ENCODE measurements around the gene DSC1. TPM values are rescaled to one million over a fixed set of nuclear protein-coding genes. Genes with fewer than 3 reads are reported as not detected.

DSC1 gene
- total RNA-seq, 2 donors from 2014 or later, result not detected

DNA sequence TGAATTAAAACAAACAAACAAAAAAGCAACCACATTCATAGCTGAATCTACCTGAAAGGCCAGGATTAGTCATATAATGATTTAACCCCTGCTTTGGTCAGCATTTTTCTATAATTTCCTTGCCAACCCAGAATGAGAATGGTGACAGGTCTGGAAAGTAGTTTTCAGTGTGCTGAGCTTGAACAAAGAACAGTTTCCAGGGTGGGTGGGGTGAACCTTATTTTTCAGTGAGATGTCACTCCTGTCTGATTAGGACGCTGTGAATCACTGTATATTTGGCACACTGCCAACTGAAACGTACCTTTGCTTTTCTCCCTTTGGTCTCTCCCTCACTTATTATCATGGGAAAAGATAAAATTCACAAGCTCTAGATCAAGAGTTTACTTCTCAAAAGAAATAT, 35.0 kb upstream of the DSC1 start:
- peaks cover 14% of the 10 kb centered on the region for H3K4me1 Mint-ChIP-seq
- no peaks in the 10 kb centered on the region for H3K9me3 Mint-ChIP-seq
- H3K27ac Mint-ChIP-seq, result no peak overlapping the region
- no peaks in the 10 kb centered on the region for H3K36me3 Mint-ChIP-seq (ENCODE audit: low read depth)
- Histone ChIP-seq H3K27me3 (ENCODE audit: control insufficient read depth, insufficient read depth, low read length, poor library complexity, severe bottlenecking) (no peaks in the 10 kb centered on the region), H3K9me3 (ENCODE audit: control insufficient read depth, low read length) (no peaks in the 10 kb centered on the region), H3K36me3 (ENCODE audit: control insufficient read depth, insufficient read depth, low read length) (no peaks in the 10 kb centered on the region), H3K27ac (ENCODE audit: low read depth, low read length) (no peak overlapping the region), H3K9ac (ENCODE audit: extremely low read depth, low read length, poor library complexity, severe bottlenecking) (no peak overlapping the region), H3K4me3 (ENCODE audit: low read length) (no peak overlapping the region), H3K4me1 (ENCODE audit: control insufficient read depth, insufficient read depth, low read length) (no peaks in the 10 kb centered on the region)
- no peak for DNase-seq
- TF ChIP-seq CTCF (conservative IDR thresholded peaks at IDR 0.05), result no peak
- no peaks in the 10 kb centered on the region for H3K27me3 Mint-ChIP-seq (ENCODE audit: insufficient read depth)
- H3K4me3 Mint-ChIP-seq, result no peak overlapping the region
- WGBS, 2 experiments (ENCODE audit: insufficient coverage in 1 of 2, insufficient read length in 1 of 2), result 82 to 90% methylated on average over 2 of the region's 2 CpGs

GRCh38 chr18:31195063-31195462, 32.4 kb upstream of the DSC1 start:
- Histone ChIP-seq H3K9me3 (ENCODE audit: control insufficient read depth, low read length) (no peaks in the 10 kb centered on the region), H3K4me1 (ENCODE audit: control insufficient read depth, insufficient read depth, low read length) (no peaks in the 10 kb centered on the region), H3K36me3 (ENCODE audit: control insufficient read depth, insufficient read depth, low read length) (no peaks in the 10 kb centered on the region), H3K9ac (ENCODE audit: extremely low read depth, low read length, poor library complexity, severe bottlenecking) (no peak overlapping the region), H3K4me3 (ENCODE audit: low read length) (no peak overlapping the region), H3K27ac (ENCODE audit: low read depth, low read length) (no peak overlapping the region), H3K27me3 (ENCODE audit: control insufficient read depth, insufficient read depth, low read length, poor library complexity, severe bottlenecking) (no peaks in the 10 kb centered on the region)
- WGBS, 2 experiments (ENCODE audit: insufficient coverage in 1 of 2, insufficient read length in 1 of 2), result 86% methylated on average over 3 of the region's 3 CpGs; no CpG with 5 or more reads in 1 of the 2 experiments
- TF ChIP-seq CTCF (conservative IDR thresholded peaks at IDR 0.05), result no peak
- Mint-ChIP-seq H3K4me1 (peaks cover 23% of the 10 kb centered on the region), H3K27ac (no peak overlapping the region), H3K27me3 (ENCODE audit: insufficient read depth) (no peaks in the 10 kb centered on the region), H3K36me3 (ENCODE audit: low read depth) (no peaks in the 10 kb centered on the region), H3K4me3 (no peak overlapping the region), H3K9me3 (no peaks in the 10 kb centered on the region)
- DNase-seq, result no peak

GRCh38 chr18:31192086-31192776, 29.6 kb upstream of the DSC1 start:
- Histone ChIP-seq H3K27me3 (ENCODE audit: control insufficient read depth, insufficient read depth, low read length, poor library complexity, severe bottlenecking) (no peaks in the 10 kb centered on the region), H3K27ac (ENCODE audit: low read depth, low read length) (no peak overlapping the region), H3K9ac (ENCODE audit: extremely low read depth, low read length, poor library complexity, severe bottlenecking) (no peak overlapping the region), H3K9me3 (ENCODE audit: control insufficient read depth, low read length) (no peaks in the 10 kb centered on the region), H3K36me3 (ENCODE audit: control insufficient read depth, insufficient read depth, low read length) (no peaks in the 10 kb centered on the region), H3K4me1 (ENCODE audit: control insufficient read depth, insufficient read depth, low read length) (no peaks in the 10 kb centered on the region), H3K4me3 (ENCODE audit: low read length) (no peak overlapping the region)
- no peaks in the 10 kb centered on the region for H3K9me3 Mint-ChIP-seq
- no peak for TF ChIP-seq CTCF (conservative IDR thresholded peaks at IDR 0.05)
- no peak for DNase-seq
- no peaks in the 10 kb centered on the region for H3K27me3 Mint-ChIP-seq (ENCODE audit: insufficient read depth)
- no peaks in the 10 kb centered on the region for H3K36me3 Mint-ChIP-seq (ENCODE audit: low read depth)
- no peak overlapping the region for H3K4me3 Mint-ChIP-seq
- peaks cover 13% of the 10 kb centered on the region for H3K4me1 Mint-ChIP-seq
- no peak overlapping the region for H3K27ac Mint-ChIP-seq

All from endodermal cell (in vitro differentiated cells).